Esophagus muscularis mucosa (tissue), 3 donors: ENCODE measurements around the gene DNAJC11.

ENCODE experiments used
- CTCF ChIP-seq, 3 experiments: fragments of 200-600 bp in 2 of 3; fragments of 450-650 bp in 1 of 3; sonication (generic) in 2 of 3; IDR thresholded peaks; one replicate each; pipeline ENCODE4 v1.5.1; 2017 to 2019; ENCODE audit warnings: antibody characterized with exemption in 3 of 3, mild to moderate bottlenecking in 2 of 3, moderate library complexity in 1 of 3
- POLR2A ChIP-seq: fragments of 450-650 bp; IDR thresholded peaks from one replicate; pipeline ENCODE4 v1.6.1; 2017; ENCODE audit warnings: antibody characterized with exemption, moderate library complexity, mild to moderate bottlenecking, low read depth

GRCh38 chr1:6630027-6630426, 71.6 kb downstream of the DNAJC11 start:
- no peak for TF ChIP-seq POLR2A
- TF ChIP-seq CTCF (IDR thresholded peaks at IDR 0.05) = no peak
